GM12878 (cell line): Measurements from ENCODE around the gene ATP8A1. TPM values are rescaled to one million over a fixed set of nuclear protein-coding genes. Genes with fewer than 3 reads are reported as not detected.

ENCODE experiments used
- ATAC-seq: fragments of 200-7000 bp; cut with Tn5 transposase; 3 replicates; pipeline ENCODE4 v1.9.1; 2020; ENCODE audit warnings: mild to moderate bottlenecking, moderate library complexity
- BruUV-seq: library from RNA; stranded (reverse); fragments of 400-500 nt; replicated peaks from 2 replicates; lab custom pipeline; 2021; lab: Mats Ljungman, UMichigan
- CTCF ChIA-PET: fragments of 300-600 bp; sonication (Branson Sonifier 250); formaldehyde crosslinking; extraction: SDS; loops from one replicate; lab custom pipeline; 2021; ENCODE audit warnings: inconsistent platforms; lab: Yijun Ruan, JAX
- POLR2A ChIA-PET: fragments of 350-600 bp; formaldehyde crosslinking; extraction: SDS; loops from one replicate; lab custom pipeline; 2021; ENCODE audit warnings: inconsistent platforms; lab: Charles Lee
- RAD21 ChIA-PET: fragments of 300-600 bp; sonication (Branson Sonifier 250); formaldehyde crosslinking; loops from one replicate; lab custom pipeline; 2023; ENCODE audit warnings: antibody characterized with exemption; ENCODE audit not compliant: unreplicated experiment; lab: Charles Lee
- SMC1A ChIA-PET: fragments of 300-600 bp; sonication (Branson Sonifier 250); formaldehyde crosslinking; loops from one replicate; lab custom pipeline; 2023; ENCODE audit not compliant: unreplicated experiment, uncharacterized antibody; lab: Charles Lee
- DNase-seq: peaks from one replicate; pipeline ENCODE4 v3.0.0-alpha.2; 2011; ENCODE audit warnings: low read depth, low spot score
- FAIRE-seq: peaks from 3 replicates; lab custom pipeline; 2011; peaks lifted over from hg19 to GRCh38; lab: Jason Lieb, UNC
- H2AFZ ChIP-seq: 2 replicates; pipeline ENCODE4 v1.6.0; 2011; ENCODE audit warnings: low read depth, low read length, control low read depth; ENCODE audit not compliant: control insufficient read depth
- H3K27ac ChIP-seq: 2 replicates; pipeline ENCODE4 v1.5.1; 2011; ENCODE audit warnings: control low read depth; ENCODE audit not compliant: control insufficient read depth, insufficient read depth
- H3K27me3 ChIP-seq, 2 experiments: replicated peaks in 1 of 2; 2 replicates each; pipeline versions ENCODE4 v1.6.0 to v1.6.1; 2011; ENCODE audit warnings: low read length in 1 of 2; ENCODE audit not compliant: control insufficient read depth in 2 of 2, insufficient read depth in 2 of 2
- H3K36me3 ChIP-seq, 2 experiments: 2 replicates each; pipeline ENCODE4 v1.5.1; 2011; ENCODE audit warnings: low read length in 1 of 2; ENCODE audit not compliant: control insufficient read depth in 2 of 2, insufficient read depth in 2 of 2
- H3K4me1 ChIP-seq: 2 replicates; pipeline ENCODE4 v1.6.1; 2011; ENCODE audit warnings: mild to moderate bottlenecking, low read length, moderate library complexity, mixed read lengths; ENCODE audit not compliant: control insufficient read depth, insufficient read depth
- H3K4me2 ChIP-seq: 2 replicates; pipeline ENCODE4 v1.6.0; 2011; ENCODE audit warnings: control low read depth; ENCODE audit not compliant: control insufficient read depth, insufficient read depth
- H3K4me3 ChIP-seq: fragments of 200-600 bp; sonication (generic); 2 replicates; pipeline ENCODE4 v1.5.1; 2016
- H3K79me2 ChIP-seq: 2 replicates; pipeline ENCODE4 v1.6.0; 2011; ENCODE audit warnings: low read length; ENCODE audit not compliant: control insufficient read depth, insufficient read depth
- H3K9ac ChIP-seq: 2 replicates; pipeline ENCODE4 v1.8.0; 2011; ENCODE audit warnings: low read length, control low read depth, mixed read lengths; ENCODE audit not compliant: control insufficient read depth, insufficient read depth
- H3K9me3 ChIP-seq: replicated peaks from 3 replicates; pipeline ENCODE4 v1.5.1; 2011; ENCODE audit warnings: mild to moderate bottlenecking, low read length; ENCODE audit not compliant: control insufficient read depth, insufficient read depth
- H4K20me1 ChIP-seq: 2 replicates; pipeline ENCODE4 v1.6.0; 2011; ENCODE audit not compliant: control insufficient read depth, insufficient read depth
- ASH2L ChIP-seq: fragments of 300-600, 200-600 bp; sonication (generic); IDR thresholded peaks from 2 replicates; pipeline ENCODE4 v1.6.1; 2017; ENCODE audit warnings: low read depth, mild to moderate bottlenecking, borderline replicate concordance
- E2F4 ChIP-seq: IDR thresholded peaks from 2 replicates; pipeline ENCODE4 v1.6.1; 2012; ENCODE audit warnings: low read depth, low read length, improper control_type of control experiment
- E2F8 ChIP-seq: fragments of 450-650 bp; IDR thresholded peaks from 2 replicates; pipeline ENCODE4 v1.6.1; 2018; ENCODE audit warnings: mild to moderate bottlenecking, low read depth, moderate library complexity; ENCODE audit not compliant: partially characterized antibody
- ELK1 ChIP-seq: IDR thresholded peaks from 2 replicates; pipeline ENCODE4 v1.6.1; 2012; ENCODE audit warnings: low read depth, low read length, improper control_type of control experiment
- IKZF1 ChIP-seq: fragments of 450-650 bp; conservative IDR thresholded peaks from 2 replicates; pipeline ENCODE4 v1.6.1; 2017; ENCODE audit warnings: antibody characterized with exemption, mild to moderate bottlenecking
- MAX ChIP-seq: IDR thresholded peaks from 2 replicates; pipeline ENCODE4 v1.6.1; 2012; ENCODE audit warnings: low read depth, low read length, improper control_type of control experiment
- NBN ChIP-seq: fragments of 450-650 bp; IDR thresholded peaks from 2 replicates; pipeline ENCODE4 v1.6.1; 2016
- NFXL1 ChIP-seq: fragments of 450-650 bp; IDR thresholded peaks from 2 replicates; pipeline ENCODE4 v1.6.1; 2017; ENCODE audit warnings: antibody characterized with exemption, mild to moderate bottlenecking, borderline replicate concordance
- NFYA ChIP-seq: IDR thresholded peaks from 2 replicates; pipeline ENCODE4 v1.6.1; 2011; ENCODE audit warnings: low read depth, mild to moderate bottlenecking, low read length, improper control_type of control experiment, borderline replicate concordance
- POU2F2 ChIP-seq: IDR thresholded peaks from 3 replicates; pipeline ENCODE4 v1.6.1; 2011; ENCODE audit warnings: low read depth, mild to moderate bottlenecking, low read length, borderline replicate concordance
- TBL1XR1 ChIP-seq: IDR thresholded peaks from 2 replicates; pipeline ENCODE4 v1.6.1; 2012; ENCODE audit warnings: low read depth, low read length, improper control_type of control experiment
- USF1 ChIP-seq: IDR thresholded peaks from 2 replicates; pipeline ENCODE4 v1.6.1; 2011; ENCODE audit warnings: borderline replicate concordance, low read depth, mild to moderate bottlenecking, moderate library complexity, mixed read lengths, low read length; ENCODE audit not compliant: insufficient read depth; ENCODE audit errors: extremely low read length
- ZNF217 ChIP-seq: fragments of 450-650 bp; IDR thresholded peaks from 2 replicates; pipeline ENCODE4 v1.6.1; 2017; ENCODE audit warnings: antibody characterized with exemption, mild to moderate bottlenecking
- ZNF274 ChIP-seq: IDR thresholded peaks from one replicate; pipeline ENCODE4 v1.8.0; 2011; ENCODE audit not compliant: insufficient read length, insufficient read depth
- ZZZ3 ChIP-seq: IDR thresholded peaks from 2 replicates; pipeline ENCODE4 v1.6.1; 2011; ENCODE audit warnings: low read depth; ENCODE audit not compliant: control insufficient read depth, insufficient read length
- in situ Hi-C: fragments of 300-500 bp; cut with MboI; formaldehyde crosslinking; loops from 9 replicates; pipeline ENCODE4 v1.14.3; 2018; ENCODE audit warnings: mixed read lengths
- intact Hi-C: fragments of 100-400 bp; cut with micrococcal nuclease; formaldehyde crosslinking; loops from one replicate; pipeline ENCODE4 v1.14.2; 2022; ENCODE audit not compliant: unreplicated experiment
- polyA plus RNA-seq, 11 experiments: library from polyadenylated mRNA; depleted of rRNA in 4 of 11; unstranded in 6 of 11; stranded (reverse) in 5 of 11; fragments of >200 nt; fragmentation: Nextera tagmentation in 4 of 11; fragmentation: Illumina TruSeq in 1 of 11; extraction: Ambion mirVana in 4 of 11; extraction: Trizol in 1 of 11; gene quantifications; 1 replicate in 1 of 11; 2 replicates in 10 of 11; pipeline versions ENCODE4 v1.2.1 to v1.2.3, GENCODE V29; 2011 to 2016; ENCODE audit warnings: inconsistent platforms in 2 of 11, missing spikeins in 2 of 11, low read depth in 1 of 11
- total RNA-seq, 4 experiments: library from RNA; depleted of rRNA in 3 of 4; stranded (reverse); fragments of >200 nt in 3 of 4; fragmentation: Illumina TruSeq in 1 of 4; extraction: Trizol in 1 of 4; gene quantifications; 2 replicates each; pipeline versions ENCODE4 v1.2.1 to v1.2.3, GENCODE V29; 2013 to 2021

Gene ATP8A1
- total and polyA plus RNA-seq, 10 of the 15 experiments (the other 5 are each of a cell fraction or from before 2014, with no cell fraction given), result 9.0 to 116 (median 37.3) TPM

- no peak for TF ChIP-seq ELK1
- no peak for TF ChIP-seq IKZF1
These were observed 18.6 kb downstream of the ATP8A1 start (continued) for GRCh38 chr4:42638321-42638720.

- H3K4me3 ChIP-seq, result peak overlapping the region; percentile 33; the same call in 1 of the 2 replicates
- SMC1A ChIA-PET, result interaction anchor here (0.7 to 20.0 kb wide), 5 partner anchors 5 to 40 kb away, joined by 3 to 478 read pairs (median 202); partner anchors contain the start of gene ATP8A1
- H3K4me1 ChIP-seq, result peaks cover 76% of the 10 kb centered on the region
- DNase-seq (no peak), FAIRE-seq (no peak), ATAC-seq (peak; percentile 55)
- H3K9me3 ChIP-seq, result peaks cover 2% of the 10 kb centered on the region; the same call in 1 of the 3 replicates
- BruUV-seq, result no TSS peak
- peak overlapping the region; percentile 98 for H3K27ac ChIP-seq
- H3K36me3 ChIP-seq, result peaks cover 0 to 7% of the 10 kb centered on the region in 2 experiments; a peak in 2 of 4 replicates
- no peaks in the 10 kb centered on the region for H3K27me3 ChIP-seq
- POLR2A ChIA-PET, result interaction anchor here (0.8 to 15.0 kb wide), 4 partner anchors 4 to 18 kb away, joined by 4 to 254 read pairs (median 174); partner anchors contain the start of gene ATP8A1
- no peak overlapping the region for H3K9ac ChIP-seq
- in situ Hi-C loops, result loop anchor here (25.0 kb wide), 1 partner anchor 1976 kb away; no protein-coding TSS in a partner anchor
- intact Hi-C loops, result loop anchor here (1.0 kb wide), 1 partner anchor 16 kb away; no protein-coding TSS in a partner anchor
- RAD21 ChIA-PET, result interaction anchor here (1.5 to 16.5 kb wide), 5 partner anchors 9 to 19 kb away, joined by 7 to 252 read pairs (median 30); partner anchors contain the start of gene ATP8A1
- peak overlapping the region; percentile 75 for H3K4me2 ChIP-seq
- no peaks in the 10 kb centered on the region for H4K20me1 ChIP-seq
- no peak overlapping the region for H2AFZ ChIP-seq
- peaks cover 95% of the 10 kb centered on the region for H3K79me2 ChIP-seq
- CTCF ChIA-PET, result interaction anchor here (1.1 to 14.7 kb wide), 5 partner anchors 5 to 69 kb away, joined by 4 to 113 read pairs (median 7); partner anchors contain the start of gene ATP8A1
- TF ChIP-seq ZNF274 (no peak), E2F8 (no peak), E2F4 (no peak), TBL1XR1 (no peak), ASH2L (no peak), POU2F2 (no peak), ZNF217 (no peak), MAX (no peak), USF1 (no peak), NFXL1 (no peak), NFYA (no peak), ZZZ3 (no peak), NBN (no peak)
These were observed 19.0 kb downstream of the ATP8A1 start for GRCh38 chr4:42637867-42638266.
